HCT116 (cell line): ENCODE data around the gene DNAJC3.
"Not testable (repeated sequence)": the region's sequence is repeated elsewhere in the genome, so short reads cannot be mapped to it uniquely, and the experiment has no call there.

ENCODE experiments used
- CEBPB ChIP-seq: IDR thresholded peaks from 2 replicates; pipeline ENCODE4 v1.6.1; 2012; ENCODE audit warnings: low read depth
- EZH2 ChIP-seq: fragments of 200-600 bp; sonication (generic); IDR thresholded peaks from 2 replicates; pipeline ENCODE4 v1.6.1; 2017; ENCODE audit warnings: antibody characterized with exemption, mixed run types
- EZH2phosphoT487 ChIP-seq: fragments of 200-600 bp; IDR thresholded peaks from 2 replicates; pipeline ENCODE4 v1.6.1; 2018; ENCODE audit warnings: antibody characterized with exemption, borderline replicate concordance
- POLR2A ChIP-seq: IDR thresholded peaks from 2 replicates; pipeline ENCODE4 v1.7.0; 2011; ENCODE audit warnings: borderline replicate concordance; ENCODE audit not compliant: insufficient read depth, insufficient read length; ENCODE audit errors: extremely low read depth
- POLR2AphosphoS5 ChIP-seq: IDR thresholded peaks from 2 replicates; pipeline ENCODE4 v1.6.1; 2011; ENCODE audit warnings: mild to moderate bottlenecking, low read depth, low read length, moderate library complexity
- RAD21 ChIP-seq: IDR thresholded peaks from 2 replicates; pipeline ENCODE4 v1.6.1; 2012; ENCODE audit warnings: low read depth, mild to moderate bottlenecking
- SIN3A ChIP-seq: IDR thresholded peaks from 2 replicates; pipeline ENCODE4 v1.6.1; 2012; ENCODE audit warnings: low read depth
- TCF7L2 ChIP-seq: IDR thresholded peaks from 2 replicates; pipeline ENCODE4 v1.7.0; 2011; ENCODE audit warnings: borderline replicate concordance, inconsistent platforms; ENCODE audit not compliant: insufficient read depth, insufficient read length; ENCODE audit errors: extremely low read depth
- YY1 ChIP-seq: IDR thresholded peaks from 2 replicates; pipeline ENCODE4 v1.6.1; 2011; ENCODE audit warnings: low read length, low read depth, moderate library complexity, mild to moderate bottlenecking; ENCODE audit not compliant: insufficient replicate concordance; ENCODE audit errors: extremely low read depth
- ZFX ChIP-seq: fragments of 450-650 bp; IDR thresholded peaks from 2 replicates; pipeline ENCODE4 v1.6.1; 2017
- TF ChIP-seq, protein P1 (sequence below), 3 experiments: fragments of 200-600 bp in 1 of 3; sonication (generic) in 1 of 3; IDR thresholded peaks in 2 of 3; conservative IDR thresholded peaks in 1 of 3; 2 replicates each; pipeline ENCODE4 v1.5.1; 2012 to 2017; ENCODE audit warnings: low read depth in 2 of 3, low read length in 2 of 3, antibody characterized with exemption in 1 of 3, borderline replicate concordance in 1 of 3, control low read depth in 1 of 3, mild to moderate bottlenecking in 1 of 3, mixed read lengths in 1 of 3, mixed run types in 1 of 3, moderate library complexity in 1 of 3; ENCODE audit not compliant: insufficient read depth in 1 of 3

DNA sequence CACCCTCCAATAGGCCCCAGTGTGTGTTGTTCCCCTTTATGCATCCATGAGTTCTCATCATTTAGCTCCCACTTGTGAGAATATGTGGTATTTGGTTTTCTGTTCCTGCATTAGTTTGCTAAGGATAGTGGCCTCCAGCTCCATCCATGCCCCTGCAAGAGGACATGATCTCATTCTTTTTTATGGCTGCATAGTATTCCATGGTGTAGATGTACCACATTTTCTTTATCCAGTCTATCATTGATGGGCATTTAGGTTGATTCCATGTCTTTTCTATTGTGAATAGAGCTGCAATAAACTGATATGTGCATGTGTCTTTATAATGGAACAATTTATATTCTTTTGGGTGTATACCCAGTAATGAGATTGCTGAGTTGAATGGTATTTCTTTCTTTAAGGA is 112.4 kb downstream of the DNAJC3 start:
- TF ChIP-seq CEBPB, POLR2AphosphoS5, SIN3A, TCF7L2, YY1, EZH2phosphoT487, RAD21, POLR2A, EZH2, ZFX: not testable (repeated sequence)
- TF ChIP-seq, protein P1, sequence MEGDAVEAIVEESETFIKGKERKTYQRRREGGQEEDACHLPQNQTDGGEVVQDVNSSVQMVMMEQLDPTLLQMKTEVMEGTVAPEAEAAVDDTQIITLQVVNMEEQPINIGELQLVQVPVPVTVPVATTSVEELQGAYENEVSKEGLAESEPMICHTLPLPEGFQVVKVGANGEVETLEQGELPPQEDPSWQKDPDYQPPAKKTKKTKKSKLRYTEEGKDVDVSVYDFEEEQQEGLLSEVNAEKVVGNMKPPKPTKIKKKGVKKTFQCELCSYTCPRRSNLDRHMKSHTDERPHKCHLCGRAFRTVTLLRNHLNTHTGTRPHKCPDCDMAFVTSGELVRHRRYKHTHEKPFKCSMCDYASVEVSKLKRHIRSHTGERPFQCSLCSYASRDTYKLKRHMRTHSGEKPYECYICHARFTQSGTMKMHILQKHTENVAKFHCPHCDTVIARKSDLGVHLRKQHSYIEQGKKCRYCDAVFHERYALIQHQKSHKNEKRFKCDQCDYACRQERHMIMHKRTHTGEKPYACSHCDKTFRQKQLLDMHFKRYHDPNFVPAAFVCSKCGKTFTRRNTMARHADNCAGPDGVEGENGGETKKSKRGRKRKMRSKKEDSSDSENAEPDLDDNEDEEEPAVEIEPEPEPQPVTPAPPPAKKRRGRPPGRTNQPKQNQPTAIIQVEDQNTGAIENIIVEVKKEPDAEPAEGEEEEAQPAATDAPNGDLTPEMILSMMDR (IDR thresholded peaks at IDR 0.05 in 2 of 3, conservative IDR thresholded peaks at IDR 0.05 in 1 of 3; ENCODE audit: borderline replicate concordance in 1 of 3, insufficient read depth in 1 of 3, low read depth in 2 of 3, low read length in 2 of 3): not testable (repeated sequence)
